Measurements from ENCODE around the gene PLP2.
"Not testable (repeated sequence)": the region's sequence is repeated elsewhere in the genome, so short reads cannot be mapped to it uniquely, and the experiment has no call there.

The PLP2 gene

GRCh38 chrX:49164589-49165360 lies 6.9 kb upstream of the PLP2 start:
- no peak for DNase-seq

- DNase-seq: no peak
These were observed 5.5 kb upstream of the PLP2 start for GRCh38 chrX:49165901-49166881.

- DNase-seq: peak; percentile 1
These were observed 4.6 kb upstream of the PLP2 start for GRCh38 chrX:49166914-49167739.

DNA sequence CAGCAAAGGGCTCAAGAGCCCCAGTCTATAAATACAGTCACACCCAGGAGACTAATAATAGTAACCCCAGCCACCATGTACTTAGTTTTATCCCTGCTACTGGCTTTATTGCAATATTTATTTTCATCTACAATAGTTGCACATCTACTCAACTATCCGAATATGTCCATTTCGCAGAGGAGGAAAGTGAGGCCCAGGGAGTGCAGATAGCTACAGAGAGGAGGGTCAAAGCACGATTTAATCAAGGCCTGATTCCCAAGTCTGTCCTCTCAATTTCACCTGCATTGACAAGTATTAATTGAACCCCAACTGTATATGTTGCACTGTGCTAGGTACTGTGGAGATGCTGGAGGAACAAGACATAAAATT lies 4.0 kb upstream of the PLP2 start:
- no peak for DNase-seq

GRCh38 chrX:49172280-49172780 lies 632 bp downstream of the PLP2 start:
- DNase-seq: peak; percentile 5

DNA sequence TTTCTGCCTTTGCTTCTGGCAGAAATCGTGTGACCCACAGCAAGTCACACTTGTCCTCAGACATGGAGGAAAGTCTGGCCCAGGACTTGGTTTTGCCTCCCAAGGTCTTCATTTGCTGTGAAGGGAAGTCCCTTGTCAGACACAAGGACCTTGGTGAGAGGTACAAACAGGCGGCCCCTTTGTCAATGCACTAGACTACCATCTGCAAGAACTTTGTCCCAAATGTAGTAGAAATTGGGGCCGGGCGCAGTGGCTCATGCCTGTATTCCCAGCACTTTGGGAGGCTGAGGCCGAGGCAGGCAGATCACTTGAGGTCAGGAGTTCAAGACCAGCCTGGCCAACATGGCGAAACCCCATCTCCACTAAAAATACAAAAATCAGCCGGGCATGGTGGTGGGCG lies 1.8 kb downstream of the PLP2 start:
- not testable (repeated sequence) for DNase-seq

DNA sequence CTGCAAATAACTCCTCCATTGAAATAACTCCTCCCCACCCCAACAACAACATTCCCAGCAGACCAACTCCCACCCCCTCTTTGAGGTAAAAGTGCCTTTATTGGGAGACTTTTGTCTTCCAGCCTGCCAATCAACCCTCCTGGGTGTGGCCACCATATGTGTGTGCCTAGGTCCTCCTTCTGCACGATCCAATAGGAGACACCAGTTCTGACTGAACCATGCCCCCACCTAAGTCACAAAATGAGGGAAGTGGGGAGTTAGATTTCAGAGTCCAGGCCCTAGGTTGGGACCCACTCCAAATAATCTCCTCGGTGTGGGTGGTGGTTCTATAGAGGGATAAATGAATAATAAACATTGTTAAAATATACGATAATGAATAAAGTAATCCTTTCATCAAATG lies 3.0 kb downstream of the PLP2 start:
- no peak for DNase-seq

DNA sequence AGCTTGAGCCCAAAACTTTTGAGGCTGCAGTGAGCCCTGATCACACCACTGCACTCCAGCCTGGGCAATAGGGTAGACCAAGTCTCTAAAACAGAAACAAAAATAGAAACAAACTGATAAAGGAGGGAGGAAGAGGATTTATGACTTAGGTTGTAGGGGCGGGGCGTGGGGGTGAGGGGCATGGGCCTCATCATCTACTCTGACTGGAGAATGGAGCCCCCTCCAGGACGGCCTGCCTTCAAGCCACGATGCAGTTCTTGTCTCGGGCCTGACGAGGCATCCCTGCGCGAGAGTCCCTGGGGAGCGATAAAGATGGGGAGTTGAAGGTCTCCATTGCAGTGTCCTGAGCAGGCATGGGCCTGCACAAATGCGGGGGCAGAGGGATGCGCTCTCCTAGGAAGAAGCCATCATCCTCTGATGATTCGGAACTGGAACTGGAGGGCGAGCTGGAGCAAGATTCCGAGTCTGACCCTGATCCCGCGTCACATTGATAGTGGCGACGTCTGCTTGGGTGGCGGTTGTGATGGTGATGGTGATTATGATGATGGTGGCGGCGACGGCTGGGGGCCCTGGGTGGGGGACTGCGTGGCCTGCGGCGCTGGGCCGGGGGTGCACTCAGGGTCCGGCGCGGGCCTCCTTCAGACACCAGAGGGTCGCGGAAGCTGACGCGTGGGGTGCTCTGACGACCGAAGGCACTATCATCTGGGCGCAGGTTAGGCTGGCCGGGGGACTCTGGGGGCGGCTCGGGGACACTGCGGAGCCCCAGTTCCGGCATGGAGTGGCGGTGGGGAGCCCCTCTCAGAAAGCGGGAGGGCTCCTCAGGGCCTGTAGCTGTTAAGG lies 4.0 kb downstream of the PLP2 start:
- no peak for DNase-seq

DNA sequence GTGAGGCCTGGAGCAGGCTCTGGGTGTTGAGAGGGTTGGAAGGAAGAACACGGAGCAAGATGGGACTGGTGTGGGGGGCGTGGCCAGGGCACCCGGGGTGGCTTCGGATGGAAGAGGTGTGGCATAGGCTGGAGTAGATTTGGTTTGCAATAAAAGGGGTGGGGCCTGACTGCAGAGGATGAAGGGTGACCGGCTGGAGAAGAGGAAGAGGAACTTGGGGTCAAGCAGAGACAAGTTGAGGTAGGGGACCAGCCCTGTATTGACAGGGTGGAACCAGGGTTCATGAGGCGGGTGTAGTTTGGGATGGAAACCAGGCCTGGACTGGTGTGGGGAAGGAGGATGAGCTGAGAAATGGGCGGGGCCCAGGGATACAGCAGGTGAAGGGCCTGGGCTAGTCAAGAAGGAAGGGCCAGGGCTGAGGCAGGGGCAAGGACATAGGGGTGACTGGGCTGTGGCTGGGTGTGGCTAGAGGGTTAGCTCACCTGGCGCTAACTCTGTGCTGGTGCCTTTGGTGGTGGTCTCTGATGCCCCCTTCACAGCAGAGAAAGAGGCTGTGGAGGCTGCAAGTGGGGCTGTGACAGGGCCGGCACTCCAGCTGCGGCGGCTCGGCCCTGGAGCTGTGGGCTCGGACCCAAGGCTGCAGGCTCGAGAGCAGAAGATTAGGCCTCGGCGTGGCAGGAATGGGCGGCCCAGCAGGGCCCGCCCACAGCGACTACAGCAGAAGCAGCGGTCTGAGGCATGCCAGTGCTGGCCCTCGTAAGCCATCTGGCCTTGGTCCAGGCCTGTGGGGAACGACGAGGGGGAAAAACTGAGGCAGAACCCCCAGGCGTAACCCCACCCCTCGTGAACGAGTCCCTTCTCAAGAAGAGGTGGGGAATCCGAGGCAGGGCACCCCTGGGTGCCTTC lies 5.0 kb downstream of the PLP2 start:
- DNase-seq: no peak

DNA sequence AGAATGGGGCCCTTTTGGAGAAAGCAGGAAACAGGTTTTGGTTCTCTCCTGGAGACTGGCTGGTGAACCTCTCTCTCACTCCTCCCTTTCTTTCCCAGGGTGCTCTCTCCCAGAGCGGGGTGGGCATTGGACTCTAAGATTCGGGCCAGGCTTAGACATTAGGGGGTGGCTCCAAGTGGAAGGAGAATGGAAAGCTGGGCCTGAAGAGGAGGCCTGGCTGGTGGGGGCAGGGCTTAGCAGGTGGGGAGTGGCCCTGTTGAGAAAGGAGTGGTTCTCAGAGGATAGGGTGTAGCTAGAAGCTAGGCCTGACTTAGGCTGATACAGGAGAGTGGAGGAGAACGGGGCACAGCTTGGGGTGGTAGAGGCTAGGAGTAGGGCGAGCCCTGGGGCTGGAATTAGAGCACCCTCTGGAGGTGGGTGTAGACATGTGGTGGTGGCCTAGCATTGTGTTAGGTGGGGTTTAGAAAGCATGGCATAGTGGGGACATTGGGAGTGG lies 5.7 kb downstream of the PLP2 start:
- no peak for DNase-seq

- DNase-seq: no peak
These were observed 6.3 kb downstream of the PLP2 start for GRCh38 chrX:49177873-49178480.

DNA sequence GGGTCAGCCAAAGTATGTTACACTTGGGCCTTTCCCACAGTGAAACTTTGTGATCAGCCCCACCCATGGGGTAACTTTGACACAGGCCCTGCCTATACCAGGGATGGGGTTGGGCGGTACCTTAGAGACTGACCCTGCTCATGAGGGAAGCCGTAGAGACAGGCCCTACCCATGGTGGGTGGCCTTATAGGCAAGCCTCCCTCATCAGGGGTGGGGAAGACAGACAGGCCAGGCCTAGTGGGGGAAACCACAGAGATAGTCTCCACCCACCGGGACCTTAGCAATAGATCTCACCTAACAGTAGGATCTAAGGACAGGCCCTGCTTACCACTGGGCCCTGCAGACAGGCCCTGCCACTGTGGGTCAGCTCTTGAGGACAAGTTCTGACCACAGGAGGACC lies 6.8 kb downstream of the PLP2 start:
- no peak for DNase-seq

- DNase-seq: no peak
These were observed 7.7 kb downstream of the PLP2 start for GRCh38 chrX:49179358-49179757.

DNA sequence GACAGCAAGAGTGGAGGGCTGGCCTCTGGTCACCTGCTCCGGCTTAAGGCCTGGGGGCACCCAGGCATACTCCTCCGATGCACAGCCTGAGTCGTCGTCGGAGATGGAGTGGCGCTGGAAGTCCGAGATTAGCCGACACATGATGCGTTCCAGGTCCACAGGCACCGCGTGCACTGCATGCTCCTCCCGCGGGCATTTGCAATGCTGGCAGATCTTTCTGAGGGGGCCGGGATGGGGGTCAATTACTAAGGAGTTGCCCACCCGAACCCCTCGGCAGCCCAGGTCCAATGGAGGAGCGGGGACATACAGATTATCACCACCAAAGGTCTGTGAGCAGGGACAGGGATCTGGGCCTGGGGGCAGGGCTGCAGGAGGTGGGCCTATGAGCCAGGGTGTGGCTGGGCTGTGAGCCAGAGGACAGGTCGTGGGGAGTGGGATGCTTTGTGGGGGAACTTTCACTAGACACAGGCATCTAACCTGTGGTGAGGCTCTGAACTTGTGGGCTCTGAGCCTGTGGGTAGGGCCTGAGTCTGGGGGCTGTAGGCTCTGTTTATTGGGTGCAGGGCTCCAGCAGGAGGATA lies 12.1 kb downstream of the PLP2 start:
- DNase-seq: no peak

DNA sequence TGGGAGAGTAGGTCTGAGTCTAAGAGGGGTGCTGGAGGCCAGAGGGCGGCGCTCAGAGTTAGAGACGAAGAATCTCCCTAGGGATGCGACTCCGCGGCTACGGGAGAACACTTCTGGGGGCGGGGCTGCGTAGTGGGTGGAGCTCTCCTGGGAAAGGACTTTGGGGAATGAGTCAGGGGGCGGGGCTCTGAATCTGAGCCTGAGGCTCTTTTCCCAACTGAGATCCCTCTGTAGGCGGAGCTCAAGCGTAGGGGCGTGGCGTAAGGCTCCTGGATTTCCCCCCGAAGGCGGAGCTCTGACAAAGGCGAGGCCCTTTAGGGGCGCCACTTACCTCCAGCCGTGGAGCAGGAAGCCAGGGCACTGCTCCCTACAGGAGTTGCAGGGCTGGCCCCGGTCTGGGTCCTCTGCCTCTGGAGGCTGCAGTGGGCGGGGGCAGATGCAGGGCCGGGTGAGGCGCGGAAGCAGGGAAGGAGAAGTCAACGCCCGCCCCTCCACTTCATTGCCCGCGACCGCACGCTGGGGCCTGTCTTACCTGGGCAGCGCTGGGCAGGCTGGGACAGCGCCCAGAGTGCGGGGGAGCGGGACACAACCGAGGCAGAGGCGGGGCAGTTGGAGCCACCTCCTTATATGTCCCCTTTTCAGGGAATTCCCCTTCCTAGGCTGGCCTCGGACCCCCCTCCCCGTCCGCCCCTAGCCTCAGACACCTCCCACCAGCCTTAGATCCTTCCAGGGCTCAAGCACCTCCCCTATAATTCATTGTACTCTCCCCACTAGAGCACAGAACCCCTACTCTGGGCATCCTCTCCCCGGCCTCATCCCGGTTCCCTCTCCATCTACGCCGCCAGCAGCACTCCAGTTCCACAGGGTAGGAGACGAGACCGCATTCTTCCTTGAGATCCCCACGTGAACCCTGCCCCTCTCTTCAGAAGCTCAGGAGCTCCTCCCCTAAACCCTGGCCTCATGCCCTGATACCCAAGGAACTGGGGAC lies 12.9 kb downstream of the PLP2 start:
- no peak for DNase-seq

DNA sequence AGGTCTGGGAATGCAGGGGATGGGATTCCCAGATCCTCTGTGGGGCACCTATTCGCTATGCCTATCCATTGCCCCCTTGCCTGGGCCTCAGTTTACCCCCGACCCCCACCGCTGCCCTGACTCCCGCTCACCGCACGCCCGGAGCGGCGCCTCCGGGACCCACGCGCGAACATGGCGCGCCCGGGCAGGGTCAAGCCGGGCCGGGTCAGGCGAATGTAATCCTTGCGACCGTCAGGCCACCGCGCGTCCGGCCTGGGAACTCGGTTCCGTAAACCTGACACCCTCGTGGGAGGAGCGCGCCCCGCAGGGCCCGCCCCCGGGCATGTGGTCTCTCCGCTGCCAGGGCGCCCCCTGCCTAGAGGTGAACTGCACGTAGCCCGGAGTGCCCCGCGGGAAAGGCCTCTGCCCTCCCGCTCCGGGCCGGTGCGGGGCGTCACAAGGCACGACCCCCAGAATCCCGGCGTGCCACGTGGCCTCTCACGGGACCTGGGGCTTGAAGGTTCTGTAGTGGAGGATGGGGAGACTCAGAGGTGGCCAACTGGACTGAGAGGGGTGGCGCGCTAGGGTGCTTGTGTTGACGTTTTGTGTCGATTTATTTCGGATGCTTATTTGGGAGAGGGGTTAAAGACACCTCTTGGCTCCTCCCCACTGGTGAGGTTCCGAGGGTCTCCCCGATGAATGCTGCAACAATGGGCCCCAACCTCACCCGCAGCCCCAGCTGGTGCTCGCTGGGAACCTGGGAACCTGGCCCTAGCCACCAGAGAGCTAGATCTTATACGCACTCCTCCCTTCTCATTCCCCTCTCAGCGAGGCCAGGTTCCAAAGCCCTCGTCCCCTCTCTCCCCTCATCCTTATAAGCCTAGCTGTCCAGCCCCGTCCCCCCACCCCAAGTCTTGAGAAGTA lies 14.7 kb downstream of the PLP2 start, which contains the start of gene PRICKLE3:
TSS of gene PRICKLE3 (minus strand) at position 249 of the 903 bp plus-strand sequence. CDS start at position 173, 76 bp downstream.
- no peak for DNase-seq

DNA sequence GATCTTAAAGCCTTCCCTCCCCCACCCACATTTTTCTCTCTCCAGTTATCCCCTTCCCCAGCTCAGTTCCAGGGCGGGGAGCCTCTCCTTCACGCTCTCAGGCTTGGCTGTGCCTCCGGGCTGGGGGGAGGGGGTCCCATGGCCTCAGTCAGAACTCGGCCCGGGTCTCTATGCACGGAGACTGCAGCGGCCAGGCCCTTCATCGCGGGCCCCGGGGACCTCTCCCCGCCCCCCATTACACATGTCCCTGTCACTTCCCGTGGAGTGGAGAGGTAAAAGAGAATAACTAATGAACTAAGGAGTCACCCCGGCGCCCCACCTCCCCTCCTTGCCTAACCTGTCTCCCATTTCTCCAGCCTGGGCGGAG lies 15.3 kb downstream of the PLP2 start:
- DNase-seq: no peak

All from cortex of kidney (tissue), 1 donor.